ENCODE data around the gene SLC39A11. TPM values are rescaled to one million over a fixed set of nuclear protein-coding genes. Genes with fewer than 3 reads are reported as not detected.

The SLC39A11 gene
- total RNA-seq, 4 donors from 2014 or later = 23.0 to 30.9 (median 27.6) TPM

- H3K27ac ChIP-seq = peak overlapping the region; percentile 26 to 84 (median 44)
Observed at GRCh38 chr17:72631568-72631948, 460.9 kb downstream of the SLC39A11 start.

GRCh38 chr17:72624652-72625051 is 467.8 kb downstream of the SLC39A11 start:
- Histone ChIP-seq H3K27ac (no peak overlapping the region), H3K9me3 (no peaks in the 10 kb centered on the region), H3K27me3 (peaks cover 0 to 44% (median 0%) of the 10 kb centered on the region in 4 donors), H3K4me3 (no peak overlapping the region), H3K4me1 (no peaks in the 10 kb centered on the region), H3K36me3 (no peaks in the 10 kb centered on the region)
- intact Hi-C loops (cut with DNase I) = no loop called here
- no peak for DNase-seq
- TF ChIP-seq, protein P1, sequence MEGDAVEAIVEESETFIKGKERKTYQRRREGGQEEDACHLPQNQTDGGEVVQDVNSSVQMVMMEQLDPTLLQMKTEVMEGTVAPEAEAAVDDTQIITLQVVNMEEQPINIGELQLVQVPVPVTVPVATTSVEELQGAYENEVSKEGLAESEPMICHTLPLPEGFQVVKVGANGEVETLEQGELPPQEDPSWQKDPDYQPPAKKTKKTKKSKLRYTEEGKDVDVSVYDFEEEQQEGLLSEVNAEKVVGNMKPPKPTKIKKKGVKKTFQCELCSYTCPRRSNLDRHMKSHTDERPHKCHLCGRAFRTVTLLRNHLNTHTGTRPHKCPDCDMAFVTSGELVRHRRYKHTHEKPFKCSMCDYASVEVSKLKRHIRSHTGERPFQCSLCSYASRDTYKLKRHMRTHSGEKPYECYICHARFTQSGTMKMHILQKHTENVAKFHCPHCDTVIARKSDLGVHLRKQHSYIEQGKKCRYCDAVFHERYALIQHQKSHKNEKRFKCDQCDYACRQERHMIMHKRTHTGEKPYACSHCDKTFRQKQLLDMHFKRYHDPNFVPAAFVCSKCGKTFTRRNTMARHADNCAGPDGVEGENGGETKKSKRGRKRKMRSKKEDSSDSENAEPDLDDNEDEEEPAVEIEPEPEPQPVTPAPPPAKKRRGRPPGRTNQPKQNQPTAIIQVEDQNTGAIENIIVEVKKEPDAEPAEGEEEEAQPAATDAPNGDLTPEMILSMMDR (IDR thresholded peaks at IDR 0.05) = no peak
- TF ChIP-seq POLR2A (IDR thresholded peaks at IDR 0.05) = no peak

More at GRCh38 chr17:72631568-72631948, 460.9 kb downstream of the SLC39A11 start:
- Histone ChIP-seq H3K4me1 (peaks cover 0 to 43% (median 14%) of the 10 kb centered on the region in 3 donors), H3K9me3 (no peaks in the 10 kb centered on the region), H3K4me3 (no peak overlapping the region), H3K27me3 (no peaks in the 10 kb centered on the region), H3K36me3 (no peaks in the 10 kb centered on the region)
- DNase-seq = no peak
- 25 to 58% methylated on average over 3 of the region's 9 CpGs for WGBS, 2 donors
- intact Hi-C loops (cut with DNase I) = no loop called here
- TF ChIP-seq POLR2A (IDR thresholded peaks at IDR 0.05) = no peak
- TF ChIP-seq, protein P1 (IDR thresholded peaks at IDR 0.05) = no peak

GRCh38 chr17:72624226-72624625 is 468.3 kb downstream of the SLC39A11 start:
- Histone ChIP-seq H3K27me3 (peaks cover 0 to 44% (median 0%) of the 10 kb centered on the region in 4 donors), H3K9me3 (no peaks in the 10 kb centered on the region), H3K4me3 (no peak overlapping the region), H3K36me3 (no peaks in the 10 kb centered on the region), H3K27ac (no peak overlapping the region), H3K4me1 (no peaks in the 10 kb centered on the region)
- no peak for DNase-seq
- intact Hi-C loops (cut with DNase I) = no loop called here
- TF ChIP-seq POLR2A (IDR thresholded peaks at IDR 0.05) = no peak
- 54 to 65% methylated on average over 3 of the region's 3 CpGs for WGBS, 2 donors

- Histone ChIP-seq H3K9me3 (no peaks in the 10 kb centered on the region), H3K4me3 (no peak overlapping the region), H3K27me3 (peaks cover 0 to 46% (median 0%) of the 10 kb centered on the region in 4 donors), H3K27ac (no peak overlapping the region), H3K4me1 (peaks cover 0 to 12% (median under 1%) of the 10 kb centered on the region in 3 donors), H3K36me3 (no peaks in the 10 kb centered on the region)
- intact Hi-C loops (cut with DNase I) = no loop called here
- WGBS, 2 donors = 76 to 79% methylated on average over 11 to 16 of the region's 17 CpGs
- TF ChIP-seq, protein P1 (IDR thresholded peaks at IDR 0.05) = no peak
- no peak for TF ChIP-seq POLR2A (IDR thresholded peaks at IDR 0.05)
- no peak for DNase-seq
Observed at GRCh38 chr17:72622661-72623433, 469.6 kb downstream of the SLC39A11 start.

DNA sequence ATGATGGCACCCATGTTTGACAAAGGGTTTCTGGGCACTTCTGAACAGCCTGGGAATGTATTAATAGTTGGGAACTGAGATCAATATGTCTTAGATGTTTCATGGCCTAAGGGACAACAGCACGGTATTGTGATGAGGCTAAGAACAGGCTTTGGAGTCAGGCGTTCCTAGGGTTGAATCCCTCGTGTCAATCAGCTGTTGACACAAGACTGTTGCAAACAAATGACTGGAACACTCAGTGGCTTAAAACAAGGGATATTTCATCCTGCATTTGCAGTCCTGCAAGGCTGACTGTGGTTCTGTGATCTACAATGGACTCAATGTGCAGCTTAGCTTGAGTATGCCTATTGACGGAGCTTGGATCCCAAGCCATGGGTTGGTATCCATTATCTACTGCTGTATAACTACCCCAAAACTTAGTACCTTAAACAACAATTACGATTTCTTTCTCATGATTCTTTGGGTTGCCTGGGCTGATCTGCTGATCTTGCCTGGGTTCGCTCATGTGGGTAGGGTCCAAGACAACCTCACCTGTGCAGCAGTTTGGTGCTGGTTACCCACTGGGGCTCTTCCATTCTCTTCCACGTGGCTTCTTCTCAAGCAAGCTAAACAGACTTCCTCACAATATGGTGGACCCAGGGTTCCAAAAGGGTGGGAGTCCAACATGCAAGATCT is 472.4 kb downstream of the SLC39A11 start:
- 87 to 90% methylated on average over 7 of the region's 7 CpGs for WGBS, 2 donors
- intact Hi-C loops (cut with DNase I) = no loop called here
- no peak for DNase-seq
- no peaks in the 10 kb centered on the region for H3K36me3 ChIP-seq
- no peak for TF ChIP-seq POLR2A (IDR thresholded peaks at IDR 0.05)
- TF ChIP-seq, protein P1 (IDR thresholded peaks at IDR 0.05) = no peak
- H3K4me1 ChIP-seq = peaks cover 0 to 25% (median 4%) of the 10 kb centered on the region in 3 donors
- no peak overlapping the region for H3K4me3 ChIP-seq
- H3K27ac ChIP-seq = peak overlapping the region in 1 of 4 donors; percentile 29
- H3K9me3 ChIP-seq = no peaks in the 10 kb centered on the region
- peaks cover 0 to 60% (median 0%) of the 10 kb centered on the region in 4 donors for H3K27me3 ChIP-seq

All from esophagus squamous epithelium (tissue), 5 donors.